ENCODE results near the gene CRB1.

CRB1 gene

GRCh38 chr1:197268012-197268411 is at the start of gene CRB1:
TSS of gene CRB1 (plus strand) at chr1:197268252. CDS start at chr1:197268413, 161 bp downstream.
- DNase-seq = no peak

- DNase-seq = no peak
These were observed 49.2 kb upstream of the CRB1 start for GRCh38 chr1:197218857-197219256.

DNA sequence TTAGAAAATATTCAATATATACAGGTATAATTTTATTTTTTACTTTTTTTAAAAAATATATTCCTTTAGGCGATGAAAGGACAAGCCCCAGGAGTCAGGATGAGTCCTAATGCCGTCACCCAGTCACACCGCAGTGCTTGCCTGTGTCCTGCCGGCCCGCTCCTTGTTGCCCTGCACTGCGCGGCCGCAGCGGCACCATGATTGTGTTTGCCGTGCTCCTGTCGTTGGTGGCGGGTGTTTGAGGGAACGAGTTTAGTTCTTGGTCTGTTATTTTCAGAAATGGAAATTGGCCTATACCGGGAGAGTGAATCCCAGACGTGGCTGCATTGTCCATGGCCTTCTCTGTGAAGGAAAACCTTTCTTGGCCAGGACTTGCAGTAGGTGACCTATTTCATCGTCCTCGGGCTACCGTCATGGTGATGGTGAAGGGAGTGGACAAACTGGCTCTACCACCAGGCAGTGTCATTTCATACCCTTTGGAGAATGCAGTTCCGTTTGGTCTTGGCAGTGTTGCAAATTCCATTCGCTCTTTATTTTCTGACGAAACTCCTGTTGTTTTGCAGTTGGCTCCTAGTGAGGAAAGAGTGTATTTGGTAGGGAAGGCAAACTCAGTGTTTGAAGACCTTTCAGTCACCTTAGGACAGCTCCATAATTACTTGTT is 45.9 kb upstream of the CRB1 start:
- DNase-seq = no peak

DNA sequence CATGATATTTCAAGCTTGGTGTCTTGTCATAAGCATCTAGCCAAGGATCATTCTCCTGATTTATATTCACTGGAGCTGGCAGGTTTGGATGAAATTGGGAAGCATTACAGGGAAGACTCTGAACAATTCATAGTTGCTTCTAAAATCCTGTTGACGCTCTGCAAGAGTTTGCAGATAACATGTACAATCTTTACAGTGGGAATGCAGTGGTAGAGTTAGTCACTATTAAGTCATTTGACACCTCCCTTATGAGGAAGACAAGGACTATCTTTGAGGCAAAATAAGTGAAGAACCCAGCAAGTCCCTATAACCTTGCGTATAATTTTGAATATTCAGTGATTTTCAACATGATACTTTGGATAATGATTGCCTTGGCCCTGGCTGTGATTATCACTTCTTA is 45.3 kb upstream of the CRB1 start:
- no peak for DNase-seq

GRCh38 chr1:197224160-197224559 is 43.9 kb upstream of the CRB1 start:
- no peak for DNase-seq

- no peak for DNase-seq
These were observed 42.4 kb upstream of the CRB1 start for GRCh38 chr1:197225611-197226010.

- DNase-seq = no peak
These were observed 33.5 kb upstream of the CRB1 start for GRCh38 chr1:197234581-197234980.

DNA sequence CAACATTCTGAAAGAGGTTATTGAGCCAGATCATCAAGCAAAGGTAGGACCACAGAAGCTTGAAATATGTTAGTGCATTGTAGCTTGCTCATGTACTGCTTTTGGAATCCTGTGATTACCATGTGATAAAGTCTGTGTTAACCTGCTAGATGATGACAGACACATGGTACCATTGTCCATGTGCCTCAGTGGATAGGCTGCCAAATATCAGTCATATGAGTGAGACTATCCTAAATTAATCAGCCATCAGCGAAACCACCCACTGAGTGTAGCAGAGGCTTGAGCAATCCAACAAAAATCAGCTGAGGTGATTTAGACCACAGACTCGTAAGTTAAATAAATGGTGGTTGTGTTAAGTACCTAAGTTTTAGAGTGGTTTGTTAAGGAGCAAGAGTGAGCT is 32.7 kb upstream of the CRB1 start:
- no peak for DNase-seq

DNA sequence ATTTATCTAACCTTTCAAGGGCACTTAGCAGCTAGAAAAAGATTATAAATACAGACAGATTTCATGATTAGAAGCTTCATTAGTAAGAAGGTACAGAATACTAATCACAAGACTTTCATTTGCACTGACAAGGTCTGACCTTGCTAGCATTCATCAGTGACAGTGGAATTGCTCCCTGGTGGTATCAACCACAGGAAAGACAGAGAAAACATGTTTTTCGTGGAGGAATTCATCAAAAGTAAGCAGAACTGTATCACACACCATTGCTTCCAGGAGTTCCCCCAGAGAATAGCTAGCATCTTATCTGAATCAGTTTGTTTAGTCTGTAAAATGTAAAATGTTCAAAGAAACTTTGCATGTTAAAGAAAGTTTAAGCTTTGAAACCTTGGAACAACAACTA is 20.6 kb upstream of the CRB1 start:
- no peak for DNase-seq

DNA sequence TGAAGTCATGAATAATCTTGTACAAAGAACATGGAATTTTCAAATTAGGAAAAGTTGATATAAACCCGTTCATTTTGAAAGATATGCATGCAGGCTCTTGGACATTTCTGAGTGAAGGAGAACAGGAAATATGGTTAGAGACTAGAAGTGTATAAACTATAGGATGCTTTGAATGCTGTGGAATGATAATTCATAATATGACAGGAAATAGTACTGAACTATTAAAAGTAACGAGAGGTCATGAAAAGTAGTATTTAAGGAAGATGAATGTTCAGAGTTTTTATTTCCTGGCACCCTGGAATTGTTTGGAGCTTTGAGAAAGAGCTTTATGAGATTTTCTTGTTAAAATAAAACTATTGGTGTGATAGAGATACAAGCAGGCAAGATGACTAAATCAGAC is 18.7 kb upstream of the CRB1 start:
- no peak for DNase-seq

GRCh38 chr1:197250616-197251015 is 17.4 kb upstream of the CRB1 start:
- no peak for DNase-seq

DNA sequence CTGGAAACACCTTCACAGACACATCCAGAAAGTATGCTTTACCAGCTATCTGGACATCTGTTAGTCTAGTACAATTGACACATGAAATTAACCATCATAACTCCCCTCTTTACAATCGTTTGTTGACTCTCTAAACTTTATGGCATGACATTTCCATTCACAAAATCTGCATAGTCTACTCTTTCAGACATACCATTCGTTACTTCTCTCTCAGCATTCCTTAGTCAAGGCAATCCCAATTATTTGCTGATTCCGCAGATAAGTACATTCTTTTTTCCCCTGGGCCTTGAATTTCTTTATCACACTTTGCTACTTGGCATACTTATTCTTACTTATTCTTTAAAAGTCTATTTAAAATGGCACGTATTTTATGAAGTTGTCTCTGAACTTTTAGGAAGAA is 15.1 kb upstream of the CRB1 start:
- no peak for DNase-seq

DNA sequence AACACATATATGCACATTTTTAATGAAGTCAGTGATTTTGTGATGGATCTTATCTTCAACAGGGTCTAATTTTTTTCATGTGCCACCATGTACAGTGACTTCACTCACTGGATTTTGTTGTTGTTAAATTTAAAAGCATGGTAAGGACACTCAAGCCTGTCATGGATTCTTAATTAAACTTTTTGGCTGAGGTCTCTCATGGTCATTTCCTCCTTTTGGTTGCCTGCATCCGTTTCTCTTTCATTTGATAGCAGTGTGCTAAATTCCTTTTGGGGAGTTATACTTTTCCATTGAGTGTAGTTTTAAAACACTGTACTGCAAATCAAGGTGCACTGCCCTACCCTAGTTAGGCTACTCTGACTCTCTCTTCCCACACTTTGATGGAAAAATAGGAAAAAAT is 13.2 kb upstream of the CRB1 start:
- no peak for DNase-seq

DNA sequence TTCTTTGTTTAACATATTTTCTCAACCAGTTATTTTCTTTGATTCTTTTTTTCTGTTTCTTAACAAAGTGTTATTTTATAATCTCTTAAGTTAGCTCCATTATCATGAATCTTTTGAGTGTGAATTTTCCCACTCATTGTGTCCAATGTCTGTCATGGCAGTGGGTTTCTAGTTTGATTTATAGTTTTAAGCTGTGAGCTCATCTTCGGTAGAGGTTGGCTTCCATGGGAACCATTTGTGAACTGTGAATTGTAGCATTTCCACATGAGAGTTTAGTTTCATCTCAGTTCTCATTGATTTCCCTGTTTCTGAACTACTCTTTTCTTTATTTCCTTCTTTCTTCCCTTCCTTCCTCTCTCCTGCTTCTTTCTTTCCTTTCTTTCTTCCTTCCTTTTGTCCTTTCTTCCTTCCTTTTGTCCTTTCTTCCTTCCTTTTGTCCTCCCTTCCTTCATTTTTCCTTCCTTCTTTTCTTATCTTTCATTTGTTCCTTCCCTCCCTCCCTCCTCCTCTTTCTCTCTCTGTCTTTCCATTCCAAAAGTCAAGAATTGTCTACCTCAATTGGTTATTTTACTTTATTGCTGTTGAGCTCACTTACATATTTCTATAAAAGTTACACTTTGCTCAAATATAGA is 3.0 kb upstream of the CRB1 start:
- DNase-seq = no peak

- DNase-seq = no peak
These were observed 1.0 kb downstream of the CRB1 start for GRCh38 chr1:197269053-197269452.

- no peak for DNase-seq
These were observed 4.7 kb downstream of the CRB1 start for GRCh38 chr1:197272791-197273190.

- no peak for DNase-seq
These were observed 9.1 kb downstream of the CRB1 start for GRCh38 chr1:197277166-197277565.

DNA sequence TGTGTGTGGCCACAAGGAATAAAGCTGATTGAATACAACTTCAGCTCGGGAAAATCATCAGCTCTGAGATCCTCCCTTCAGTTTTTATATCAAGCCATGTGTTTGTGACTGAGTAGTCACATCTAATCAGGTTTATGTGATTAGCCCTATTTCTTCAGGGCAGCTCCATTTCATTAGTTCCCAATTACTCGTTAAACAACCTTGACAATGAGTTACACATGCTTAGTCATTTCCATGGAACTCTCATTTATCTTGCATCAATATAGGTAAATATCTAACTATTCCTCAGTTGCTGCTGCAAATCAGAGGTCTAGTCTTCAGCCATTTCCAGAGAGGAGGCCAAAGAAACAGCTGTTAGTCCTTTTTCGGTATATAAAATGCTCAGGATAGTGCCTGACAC is 16.3 kb downstream of the CRB1 start:
- DNase-seq = no peak

DNA sequence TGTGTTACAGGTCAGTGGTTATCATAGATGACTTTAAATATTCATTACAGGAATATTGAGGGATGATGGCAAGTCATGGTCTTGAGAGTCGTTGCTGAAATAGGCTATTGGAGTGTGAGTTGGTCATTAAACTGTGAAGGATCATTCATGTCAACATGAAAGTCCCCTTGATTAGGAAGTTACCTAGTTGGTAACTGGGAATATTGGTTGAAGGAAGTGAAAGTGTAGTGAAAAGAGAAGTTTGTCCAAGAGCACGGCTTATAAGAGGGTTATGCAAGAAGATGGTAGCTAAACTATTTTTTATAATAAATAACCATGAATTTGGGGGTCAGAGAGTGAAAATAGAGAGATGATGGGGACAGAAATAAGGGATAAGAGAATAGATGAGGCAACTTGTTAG is 16.9 kb downstream of the CRB1 start:
- DNase-seq = no peak

DNA sequence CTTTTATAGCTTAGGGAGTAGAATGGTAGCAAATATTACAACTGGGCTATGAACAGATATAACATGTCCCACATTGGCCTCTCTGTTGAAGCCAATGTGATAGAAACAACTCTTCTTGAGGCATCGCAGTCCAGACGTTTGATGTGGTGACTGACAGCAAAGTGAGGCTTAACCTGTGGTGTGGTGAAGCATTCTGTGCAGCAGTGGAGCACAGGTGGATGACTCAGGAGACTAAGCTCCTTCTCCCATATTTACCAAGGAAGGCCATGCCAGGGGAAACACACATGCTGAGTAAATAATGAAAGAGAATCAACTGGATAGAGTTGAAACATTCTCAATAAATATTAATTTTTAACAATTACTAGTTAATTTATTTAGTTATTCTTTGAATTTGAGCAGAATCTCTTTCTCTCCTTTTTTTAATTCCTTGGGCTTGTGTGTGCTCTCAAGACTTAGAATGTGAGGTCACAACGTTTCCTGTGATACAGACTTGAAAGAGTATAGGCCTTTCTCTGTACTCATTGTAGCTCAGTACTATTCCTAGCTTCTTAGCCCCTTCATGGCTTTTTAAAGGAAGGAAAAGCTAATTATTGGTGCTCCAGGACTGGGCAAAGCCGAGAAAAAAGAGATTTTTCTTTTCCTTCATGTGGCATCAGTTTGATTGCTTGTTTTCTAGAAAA is 17.6 kb downstream of the CRB1 start:
- DNase-seq = no peak

DNA sequence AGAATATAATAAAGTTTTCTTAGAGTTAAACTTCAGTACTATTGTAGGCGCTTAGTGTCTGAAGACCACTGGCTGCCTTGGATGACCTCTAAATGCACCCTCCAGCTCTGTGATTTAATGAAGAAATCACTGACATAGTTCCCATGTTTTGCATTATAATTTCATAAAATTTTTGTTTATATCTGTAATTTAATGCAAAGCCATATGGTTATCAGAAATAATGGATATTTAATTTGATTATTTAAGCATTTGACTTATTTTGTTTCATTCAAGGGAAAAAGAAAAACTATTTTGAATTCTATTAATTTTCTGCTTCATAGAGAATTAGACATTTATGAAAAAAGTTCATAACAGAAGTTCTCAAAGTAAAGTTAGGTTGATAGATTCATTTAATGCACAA is 18.6 kb downstream of the CRB1 start:
- DNase-seq = no peak

DNA sequence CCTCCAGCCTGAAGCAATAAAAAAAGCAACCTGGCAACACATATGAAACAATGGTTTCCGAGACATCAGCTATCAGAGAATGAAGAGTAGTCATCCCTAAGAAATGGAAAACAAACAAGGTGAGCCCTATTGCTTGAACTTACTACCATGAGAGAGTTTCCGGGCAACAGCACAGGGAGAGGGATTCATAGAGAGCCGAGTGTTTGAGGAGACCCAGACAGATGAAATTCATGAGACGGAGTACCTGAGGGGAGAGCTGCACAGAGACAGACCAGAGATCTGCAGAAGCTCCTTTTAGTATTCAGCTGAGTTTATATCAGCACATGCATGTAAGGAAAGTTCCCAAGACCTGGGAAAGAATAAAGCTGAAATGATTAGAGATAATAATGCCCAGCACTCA is 19.8 kb downstream of the CRB1 start:
- DNase-seq = no peak

GRCh38 chr1:197302775-197303174 is 34.7 kb downstream of the CRB1 start:
- DNase-seq = no peak

GRCh38 chr1:197303463-197303862 is 35.4 kb downstream of the CRB1 start:
- DNase-seq = no peak

Data from CD4-positive, alpha-beta T cell treated with Interleukin-17A for 4 hours (primary cell).